WTC11 (cell line): ENCODE measurements around the gene HRC. TPM values are rescaled to one million over a fixed set of nuclear protein-coding genes. Genes with fewer than 3 reads are reported as not detected.

ENCODE experiments used
- ATAC-seq: fragments of 200-7000 bp; cut with Tn5 transposase; 2 replicates; pipeline ENCODE4 v1.10.0; 2021; ENCODE audit warnings: mild to moderate bottlenecking, moderate library complexity
- CTCF ChIA-PET: fragments of 300-600 bp; sonication (Branson Sonifier 250); formaldehyde crosslinking; loops from one replicate; lab custom pipeline; 2021; ENCODE audit warnings: antibody characterized with exemption; lab: Charles Lee
- POLR2A ChIA-PET: fragments of 350-600 bp; sonication (Branson Sonifier 250); formaldehyde crosslinking; loops from one replicate; lab custom pipeline; 2021; ENCODE audit warnings: antibody characterized with exemption; lab: Charles Lee
- DNase-seq: peaks from one replicate; pipeline ENCODE4 v3.0.0; 2021; ENCODE audit warnings: low spot score
- H3K27ac Mint-ChIP-seq: 2 replicates; pipeline ENCODE4 v1.8.0; 2021; ENCODE audit warnings: mixed read lengths
- H3K27me3 Mint-ChIP-seq: 2 replicates; pipeline ENCODE4 v1.8.0; 2021; ENCODE audit warnings: low read depth, mild to moderate bottlenecking, moderate library complexity, mixed read lengths
- H3K36me3 Mint-ChIP-seq: 2 replicates; pipeline ENCODE4 v1.8.0; 2021; ENCODE audit warnings: mixed read lengths
- H3K4me1 Mint-ChIP-seq: 2 replicates; pipeline ENCODE4 v1.8.0; 2022; ENCODE audit warnings: mixed read lengths
- H3K4me3 Mint-ChIP-seq: 2 replicates; pipeline ENCODE4 v1.8.0; 2021; ENCODE audit warnings: mild to moderate bottlenecking, moderate library complexity, mixed read lengths
- H3K9me3 Mint-ChIP-seq: 2 replicates; pipeline ENCODE4 v1.8.0; 2021; ENCODE audit warnings: mixed read lengths
- AFF4 ChIP-seq: sonication (generic); formaldehyde crosslinking; IDR thresholded peaks from 2 replicates; pipeline ENCODE4 v1.8.1; 2023; ENCODE audit warnings: mild to moderate bottlenecking, missing genetic modification reagents, borderline replicate concordance
- CBFB ChIP-seq: sonication (generic); formaldehyde crosslinking; IDR thresholded peaks from 2 replicates; pipeline ENCODE4 v1.8.1; 2022; ENCODE audit warnings: mild to moderate bottlenecking, low read depth, missing genetic modification reagents
- ESRRA ChIP-seq: sonication (generic); formaldehyde crosslinking; IDR thresholded peaks from 2 replicates; pipeline ENCODE4 v1.8.1; 2022; ENCODE audit warnings: mild to moderate bottlenecking, missing genetic modification reagents, borderline replicate concordance
- FOXJ3 ChIP-seq: sonication (generic); formaldehyde crosslinking; IDR thresholded peaks from 2 replicates; pipeline ENCODE4 v1.9.0; 2021; ENCODE audit warnings: missing genetic modification reagents, mild to moderate bottlenecking, borderline replicate concordance
- FOXK1 ChIP-seq: sonication (generic); formaldehyde crosslinking; IDR thresholded peaks from 2 replicates; pipeline ENCODE4 v1.8.0; 2022; ENCODE audit warnings: mild to moderate bottlenecking, moderate library complexity, missing genetic modification reagents
- JAZF1 ChIP-seq: fragments of 250-450 bp; sonication (Bioruptor Pico); IDR thresholded peaks from 2 replicates; pipeline ENCODE4 v1.9.0; 2021; ENCODE audit warnings: moderate library complexity, mild to moderate bottlenecking, inconsistent platforms
- MXD4 ChIP-seq: fragments of 250-450 bp; sonication (Bioruptor Pico); IDR thresholded peaks from 2 replicates; pipeline ENCODE4 v1.8.0; 2021; ENCODE audit warnings: mild to moderate bottlenecking, moderate library complexity, borderline replicate concordance
- NR1H2 ChIP-seq: sonication (generic); formaldehyde crosslinking; IDR thresholded peaks from 2 replicates; pipeline ENCODE4 v1.9.0; 2021; ENCODE audit warnings: mild to moderate bottlenecking, moderate library complexity, missing genetic modification reagents
- NR2C2 ChIP-seq: sonication (generic); formaldehyde crosslinking; IDR thresholded peaks from 2 replicates; pipeline ENCODE4 v1.8.0; 2022; ENCODE audit warnings: mild to moderate bottlenecking, missing genetic modification reagents
- NR3C1 ChIP-seq: sonication (generic); formaldehyde crosslinking; conservative IDR thresholded peaks from 2 replicates; pipeline ENCODE4 v1.8.1; 2023; ENCODE audit warnings: low read depth, mild to moderate bottlenecking, missing genetic modification reagents
- OVOL2 ChIP-seq: fragments of 250-450 bp; sonication (Bioruptor Pico); IDR thresholded peaks from 2 replicates; pipeline ENCODE4 v1.9.0; 2021; ENCODE audit warnings: mild to moderate bottlenecking, borderline replicate concordance
- PRRX2 ChIP-seq: fragments of 250-450 bp; sonication (Bioruptor Pico); IDR thresholded peaks from 2 replicates; pipeline ENCODE4 v1.8.0; 2021; ENCODE audit warnings: mild to moderate bottlenecking
- RELA ChIP-seq: sonication (generic); formaldehyde crosslinking; IDR thresholded peaks from 2 replicates; pipeline ENCODE4 v1.8.1; 2022; ENCODE audit warnings: missing genetic modification reagents, mild to moderate bottlenecking, borderline replicate concordance
- SOX15 ChIP-seq: fragments of 250-450 bp; sonication (Bioruptor Pico); IDR thresholded peaks from 2 replicates; pipeline ENCODE4 v1.9.0; 2021; ENCODE audit warnings: mild to moderate bottlenecking
- SP1 ChIP-seq: sonication (generic); formaldehyde crosslinking; conservative IDR thresholded peaks from 2 replicates; pipeline ENCODE4 v1.8.1; 2022; ENCODE audit warnings: missing genetic modification reagents
- TEAD4 ChIP-seq: sonication (generic); formaldehyde crosslinking; IDR thresholded peaks from 2 replicates; pipeline ENCODE4 v1.8.0; 2022; ENCODE audit warnings: mild to moderate bottlenecking, missing genetic modification reagents
- TP53 ChIP-seq: sonication (generic); formaldehyde crosslinking; IDR thresholded peaks from 2 replicates; pipeline ENCODE4 v1.8.1; 2023; ENCODE audit warnings: mild to moderate bottlenecking, missing genetic modification reagents
- ZMAT4 ChIP-seq: fragments of 250-450 bp; sonication (Bioruptor Pico); IDR thresholded peaks from 2 replicates; pipeline ENCODE4 v1.9.0; 2021; ENCODE audit warnings: mild to moderate bottlenecking
- ZNF281 ChIP-seq: sonication (generic); formaldehyde crosslinking; IDR thresholded peaks from 2 replicates; pipeline ENCODE4 v1.8.0; 2023; ENCODE audit warnings: mild to moderate bottlenecking, missing genetic modification reagents
- total RNA-seq: library from RNA; stranded (reverse); gene quantifications from 3 replicates; pipeline ENCODE4 v1.2.3, GENCODE V29; 2021
- TF ChIP-seq, protein P1 (sequence below): sonication (generic); formaldehyde crosslinking; IDR thresholded peaks from 2 replicates; pipeline ENCODE4 v1.8.1; 2023; ENCODE audit warnings: mild to moderate bottlenecking, missing genetic modification reagents, moderate library complexity
- TF ChIP-seq, protein P2 (sequence below): sonication (generic); formaldehyde crosslinking; IDR thresholded peaks from 2 replicates; pipeline ENCODE4 v1.8.0; 2023; ENCODE audit warnings: missing genetic modification reagents
- TF ChIP-seq, protein P3 (sequence below): sonication (generic); formaldehyde crosslinking; conservative IDR thresholded peaks from 2 replicates; pipeline ENCODE4 v1.8.1; 2023; ENCODE audit warnings: mild to moderate bottlenecking, low read depth, missing genetic modification reagents, moderate library complexity
- TF ChIP-seq, protein P4 (sequence below): sonication (generic); formaldehyde crosslinking; IDR thresholded peaks from 2 replicates; pipeline ENCODE4 v1.8.1; 2022; ENCODE audit warnings: missing genetic modification reagents, borderline replicate concordance

HRC gene
- total RNA-seq, 1 experiment from 2014 or later, result 1.9 TPM

GRCh38 chr19:49118565-49119410, 36.4 kb downstream of the HRC start, which contains the start of gene C19orf73:
C19orf73 (minus strand) TSS chr19:49119143; CDS start chr19:49119022, 121 bp downstream.
- CTCF ChIA-PET, result interaction anchor here (1.0 to 2.7 kb wide), 8 partner anchors 21 to 125 kb away, joined by 3 to 18 read pairs (median 7); partner anchors contain the start of gene RUVBL2
- Mint-ChIP-seq H3K36me3 (no peaks in the 10 kb centered on the region), H3K4me1 (peaks cover 14% of the 10 kb centered on the region), H3K4me3 (peak within 1 kb of the TSS; percentile 75), H3K9me3 (no peaks in the 10 kb centered on the region), H3K27ac (peak within 1 kb of the TSS; percentile 61), H3K27me3 (peaks cover 64% of the 10 kb centered on the region)
- DNase-seq, result peak; percentile 94
- POLR2A ChIA-PET, result no interaction called here
- peak; percentile 81 for ATAC-seq
- no peak for TF ChIP-seq ZMAT4 (CRISPR knock-in tag)
- TF ChIP-seq OVOL2, result no peak
- TF ChIP-seq NR1H2, result no peak
- TF ChIP-seq TP53 (CRISPR knock-in tag), result no peak
- TF ChIP-seq MXD4 (CRISPR knock-in tag), result no peak
- TF ChIP-seq NR2C2 (CRISPR knock-in tag), result no peak
- TF ChIP-seq CBFB (CRISPR knock-in tag), result no peak
- TF ChIP-seq AFF4 (CRISPR knock-in tag), result no peak
- TF ChIP-seq, protein P1, sequence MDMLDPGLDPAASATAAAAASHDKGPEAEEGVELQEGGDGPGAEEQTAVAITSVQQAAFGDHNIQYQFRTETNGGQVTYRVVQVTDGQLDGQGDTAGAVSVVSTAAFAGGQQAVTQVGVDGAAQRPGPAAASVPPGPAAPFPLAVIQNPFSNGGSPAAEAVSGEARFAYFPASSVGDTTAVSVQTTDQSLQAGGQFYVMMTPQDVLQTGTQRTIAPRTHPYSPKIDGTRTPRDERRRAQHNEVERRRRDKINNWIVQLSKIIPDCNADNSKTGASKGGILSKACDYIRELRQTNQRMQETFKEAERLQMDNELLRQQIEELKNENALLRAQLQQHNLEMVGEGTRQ (CRISPR knock-in tag), result no peak
- peak; percentile 89 for TF ChIP-seq SP1 (CRISPR knock-in tag)
- no peak for TF ChIP-seq JAZF1 (CRISPR knock-in tag)
- TF ChIP-seq RELA, result 0 out of 2 replicates have a peak, but pooled peaks have one; percentile 49
- TF ChIP-seq, protein P2, sequence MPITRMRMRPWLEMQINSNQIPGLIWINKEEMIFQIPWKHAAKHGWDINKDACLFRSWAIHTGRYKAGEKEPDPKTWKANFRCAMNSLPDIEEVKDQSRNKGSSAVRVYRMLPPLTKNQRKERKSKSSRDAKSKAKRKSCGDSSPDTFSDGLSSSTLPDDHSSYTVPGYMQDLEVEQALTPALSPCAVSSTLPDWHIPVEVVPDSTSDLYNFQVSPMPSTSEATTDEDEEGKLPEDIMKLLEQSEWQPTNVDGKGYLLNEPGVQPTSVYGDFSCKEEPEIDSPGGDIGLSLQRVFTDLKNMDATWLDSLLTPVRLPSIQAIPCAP (CRISPR knock-in tag), result no peak
- TF ChIP-seq FOXK1 (CRISPR knock-in tag), result 0 out of 2 replicates have a peak, but pooled peaks have one; percentile 35
- no peak; the same call in 1 of the 2 replicates for TF ChIP-seq ESRRA
- TF ChIP-seq ZNF281 (CRISPR knock-in tag), result no peak
- TF ChIP-seq NR3C1, result no peak
- no peak for TF ChIP-seq SOX15 (CRISPR knock-in tag)
- no peak for TF ChIP-seq FOXJ3 (CRISPR knock-in tag)
- TF ChIP-seq, protein P3, sequence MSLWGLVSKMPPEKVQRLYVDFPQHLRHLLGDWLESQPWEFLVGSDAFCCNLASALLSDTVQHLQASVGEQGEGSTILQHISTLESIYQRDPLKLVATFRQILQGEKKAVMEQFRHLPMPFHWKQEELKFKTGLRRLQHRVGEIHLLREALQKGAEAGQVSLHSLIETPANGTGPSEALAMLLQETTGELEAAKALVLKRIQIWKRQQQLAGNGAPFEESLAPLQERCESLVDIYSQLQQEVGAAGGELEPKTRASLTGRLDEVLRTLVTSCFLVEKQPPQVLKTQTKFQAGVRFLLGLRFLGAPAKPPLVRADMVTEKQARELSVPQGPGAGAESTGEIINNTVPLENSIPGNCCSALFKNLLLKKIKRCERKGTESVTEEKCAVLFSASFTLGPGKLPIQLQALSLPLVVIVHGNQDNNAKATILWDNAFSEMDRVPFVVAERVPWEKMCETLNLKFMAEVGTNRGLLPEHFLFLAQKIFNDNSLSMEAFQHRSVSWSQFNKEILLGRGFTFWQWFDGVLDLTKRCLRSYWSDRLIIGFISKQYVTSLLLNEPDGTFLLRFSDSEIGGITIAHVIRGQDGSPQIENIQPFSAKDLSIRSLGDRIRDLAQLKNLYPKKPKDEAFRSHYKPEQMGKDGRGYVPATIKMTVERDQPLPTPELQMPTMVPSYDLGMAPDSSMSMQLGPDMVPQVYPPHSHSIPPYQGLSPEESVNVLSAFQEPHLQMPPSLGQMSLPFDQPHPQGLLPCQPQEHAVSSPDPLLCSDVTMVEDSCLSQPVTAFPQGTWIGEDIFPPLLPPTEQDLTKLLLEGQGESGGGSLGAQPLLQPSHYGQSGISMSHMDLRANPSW (CRISPR knock-in tag), result no peak
- 0 out of 2 replicates have a peak, but pooled peaks have one; percentile 69 for TF ChIP-seq PRRX2 (CRISPR knock-in tag)
- TF ChIP-seq TEAD4 (CRISPR knock-in tag), result no peak
- TF ChIP-seq, protein P4, sequence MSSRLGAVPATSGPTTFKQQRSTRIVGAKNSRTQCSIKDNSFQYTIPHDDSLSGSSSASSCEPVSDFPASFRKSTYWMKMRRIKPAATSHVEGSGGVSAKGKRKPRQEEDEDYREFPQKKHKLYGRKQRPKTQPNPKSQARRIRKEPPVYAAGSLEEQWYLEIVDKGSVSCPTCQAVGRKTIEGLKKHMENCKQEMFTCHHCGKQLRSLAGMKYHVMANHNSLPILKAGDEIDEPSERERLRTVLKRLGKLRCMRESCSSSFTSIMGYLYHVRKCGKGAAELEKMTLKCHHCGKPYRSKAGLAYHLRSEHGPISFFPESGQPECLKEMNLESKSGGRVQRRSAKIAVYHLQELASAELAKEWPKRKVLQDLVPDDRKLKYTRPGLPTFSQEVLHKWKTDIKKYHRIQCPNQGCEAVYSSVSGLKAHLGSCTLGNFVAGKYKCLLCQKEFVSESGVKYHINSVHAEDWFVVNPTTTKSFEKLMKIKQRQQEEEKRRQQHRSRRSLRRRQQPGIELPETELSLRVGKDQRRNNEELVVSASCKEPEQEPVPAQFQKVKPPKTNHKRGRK (CRISPR knock-in tag), result no peak
